HG03097 (cell line): ENCODE results near the gene NFS1.
"Not testable (repeated sequence)": the region's sequence is repeated elsewhere in the genome, so short reads cannot be mapped to it uniquely, and the experiment has no call there.

Experiments
- ATAC-seq: cut with Tn5 transposase; IDR thresholded peaks from one replicate; pipeline ENCODE4 v1.9.1; 2021; ENCODE audit not compliant: unreplicated experiment, low FRiP score

Gene NFS1

GRCh38 chr20:35729836-35730582 lies 30.9 kb upstream of the NFS1 start:
- no peak for ATAC-seq

GRCh38 chr20:35729283-35729807 lies 30.2 kb upstream of the NFS1 start:
- no peak for ATAC-seq

GRCh38 chr20:35726842-35727711 lies 27.9 kb upstream of the NFS1 start:
- ATAC-seq = no peak

GRCh38 chr20:35724321-35725230 lies 25.4 kb upstream of the NFS1 start:
- no peak for ATAC-seq

GRCh38 chr20:35723652-35724320 lies 24.6 kb upstream of the NFS1 start:
- ATAC-seq = not testable (repeated sequence)

- not testable (repeated sequence) for ATAC-seq
Measured at GRCh38 chr20:35723275-35723639, 24.1 kb upstream of the NFS1 start.

DNA sequence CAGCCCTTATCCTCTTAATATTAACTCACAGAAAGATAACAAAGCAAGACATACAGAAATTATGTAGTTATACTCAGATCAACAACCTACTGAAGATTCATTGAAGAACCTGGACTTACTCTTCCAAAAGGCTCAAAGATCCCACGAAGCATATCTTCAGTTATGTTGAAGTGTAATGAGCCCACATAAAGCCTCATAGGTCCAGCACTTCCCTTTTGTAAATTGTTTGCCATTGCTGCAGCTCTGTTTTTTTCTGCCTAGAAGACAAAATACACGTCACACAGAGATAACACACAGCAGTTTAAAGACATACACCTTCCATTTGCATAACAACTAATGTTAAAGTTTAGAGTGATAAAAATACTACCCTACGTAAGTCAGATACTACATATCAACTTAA lies 22.5 kb upstream of the NFS1 start:
- ATAC-seq = no peak

DNA sequence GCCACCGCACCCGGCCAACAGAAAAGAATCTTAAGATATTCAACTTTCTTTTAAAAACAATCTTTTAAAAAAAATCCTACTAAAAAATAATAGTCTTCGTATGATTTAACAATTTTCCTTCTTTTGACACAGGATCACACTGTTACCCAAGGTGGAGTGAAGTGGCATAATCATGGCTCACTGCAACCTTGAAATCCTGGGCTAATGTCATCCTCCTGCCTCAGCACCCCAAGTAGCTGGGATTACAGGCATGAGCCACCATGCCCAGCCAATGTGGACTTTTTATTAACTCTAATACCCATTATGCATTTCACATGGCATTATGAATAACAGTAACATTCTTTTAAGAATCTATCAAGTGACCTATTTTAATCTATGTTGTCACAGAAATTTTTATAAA lies 22.1 kb upstream of the NFS1 start:
- no peak for ATAC-seq

- no peak for ATAC-seq
Measured at GRCh38 chr20:35720165-35721123, 21.3 kb upstream of the NFS1 start.

- no peak for ATAC-seq
Measured at GRCh38 chr20:35719717-35720116, 20.6 kb upstream of the NFS1 start.

- ATAC-seq = no peak
Measured at GRCh38 chr20:35718972-35719635, 20.0 kb upstream of the NFS1 start.

GRCh38 chr20:35718321-35718720 lies 19.2 kb upstream of the NFS1 start:
- ATAC-seq = not testable (repeated sequence)

DNA sequence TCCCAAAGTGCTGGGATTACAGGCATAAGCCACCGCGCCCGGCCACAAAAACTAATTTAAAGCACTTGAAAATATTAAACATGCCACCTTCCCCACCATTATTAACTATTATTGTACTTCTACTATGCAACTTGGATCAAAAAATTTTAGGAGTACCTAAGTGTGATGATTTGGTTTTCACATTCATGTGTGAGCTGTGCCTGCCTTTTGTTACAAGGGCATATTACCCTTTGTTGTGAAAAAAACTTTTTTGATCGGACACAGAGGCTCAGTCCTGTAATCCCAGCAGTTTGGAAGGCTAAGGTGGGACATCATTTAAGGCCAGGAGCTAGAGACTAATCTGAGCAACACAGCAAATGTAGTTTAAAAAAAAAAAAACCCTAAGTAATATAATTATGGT lies 17.2 kb upstream of the NFS1 start:
- ATAC-seq = no peak

GRCh38 chr20:35715652-35716051 lies 16.5 kb upstream of the NFS1 start:
- ATAC-seq = no peak

- ATAC-seq = no peak
Measured at GRCh38 chr20:35714127-35714526, 15.0 kb upstream of the NFS1 start.

DNA sequence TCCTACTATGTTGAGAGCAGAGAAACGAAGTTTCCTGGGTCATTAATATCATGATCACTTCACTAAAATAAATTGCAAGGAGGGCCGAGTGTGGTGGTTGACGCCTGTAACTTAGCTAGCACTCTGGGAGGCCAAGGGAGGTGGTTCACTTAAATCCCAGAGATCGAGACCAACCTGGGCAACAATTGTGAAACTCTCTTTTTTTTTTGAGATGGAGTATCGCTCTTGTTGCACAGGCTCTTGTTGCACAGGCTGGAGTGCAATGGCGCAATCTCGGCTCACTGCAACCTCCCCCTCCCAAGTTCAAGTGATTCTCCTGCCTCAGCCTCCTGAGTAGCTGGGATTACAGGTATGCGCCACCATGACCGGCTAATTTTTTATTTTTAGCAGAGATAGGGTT lies 14.0 kb upstream of the NFS1 start:
- not testable (repeated sequence) for ATAC-seq

DNA sequence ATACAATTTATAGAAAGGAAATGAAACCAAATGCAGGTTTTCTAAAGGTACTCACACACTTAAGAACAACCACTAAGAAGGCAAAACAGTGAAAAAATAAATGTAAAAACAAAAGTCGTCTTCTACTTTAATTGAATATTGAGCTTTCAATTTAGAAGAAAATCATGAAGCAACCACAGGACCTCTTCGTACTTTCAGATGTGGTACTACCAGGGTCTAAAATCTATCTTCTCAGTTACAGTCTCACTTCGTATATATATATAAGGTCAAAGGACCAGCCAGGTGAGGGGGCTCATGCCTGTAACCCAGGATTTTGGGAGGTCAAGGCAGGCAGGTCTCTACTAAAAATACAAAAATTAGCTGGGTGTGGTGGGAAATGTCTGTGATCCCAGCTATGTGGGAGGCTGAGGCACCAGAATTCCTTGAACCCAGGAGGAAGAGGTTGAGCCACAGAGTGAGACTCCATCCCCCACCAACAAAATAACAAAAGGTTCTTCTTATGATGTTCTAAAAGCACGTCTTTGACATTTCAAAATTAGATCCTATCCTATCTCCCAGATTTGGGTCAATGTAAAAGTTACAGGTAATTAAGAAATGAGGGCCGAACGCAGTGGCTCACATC lies 12.5 kb upstream of the NFS1 start:
- ATAC-seq = no peak
